Activated CD4-positive, alpha-beta T cell treated with anti-CD3 and anti-CD28 coated beads, Interleukin-2, amount 10 ng/mL, durations not matched to agents 7 days and 5 days (primary cell): ENCODE measurements around the gene MAPK12. TPM values are rescaled to one million over a fixed set of nuclear protein-coding genes. Genes with fewer than 3 reads are reported as not detected.
"Not testable (repeated sequence)": the region's sequence is repeated elsewhere in the genome, so short reads cannot be mapped to it uniquely, and the experiment has no call there.

Experiments used
- CTCF ChIA-PET: fragments of 350-600 bp; sonication (Branson Sonifier 250); formaldehyde crosslinking; loops from one replicate; lab custom pipeline; 2021; ENCODE audit warnings: antibody characterized with exemption; lab: Charles Lee
- POLR2A ChIA-PET: fragments of 350-600 bp; sonication (Branson Sonifier 250); formaldehyde crosslinking; loops from one replicate; lab custom pipeline; 2021; ENCODE audit warnings: antibody characterized with exemption; lab: Charles Lee
- DNase-seq: peaks from one replicate; pipeline ENCODE4 v3.0.0-alpha.2; 2020
- H3K27ac Mint-ChIP-seq: one replicate; pipeline ENCODE4 v1.8.0; 2021; ENCODE audit warnings: mild to moderate bottlenecking, moderate library complexity, mixed read lengths
- H3K27me3 Mint-ChIP-seq: one replicate; pipeline ENCODE4 v1.8.0; 2021; ENCODE audit warnings: mixed read lengths
- H3K36me3 Mint-ChIP-seq: one replicate; pipeline ENCODE4 v1.8.0; 2021; ENCODE audit warnings: low read depth, mixed read lengths
- H3K4me1 Mint-ChIP-seq: one replicate; pipeline ENCODE4 v1.8.0; 2021; ENCODE audit warnings: mixed read lengths
- H3K4me3 Mint-ChIP-seq: one replicate; pipeline ENCODE4 v1.8.0; 2021; ENCODE audit warnings: mild to moderate bottlenecking, moderate library complexity, mixed read lengths
- H3K9me3 Mint-ChIP-seq: one replicate; pipeline ENCODE4 v1.8.0; 2021; ENCODE audit warnings: mixed read lengths
- total RNA-seq, 2 experiments: library from RNA; stranded (reverse); gene quantifications; one replicate each; pipeline ENCODE4 v1.2.3, GENCODE V29; 2021

Gene MAPK12
- total RNA-seq, 2 experiments from 2014 or later: 2.9 TPM

- POLR2A ChIA-PET: no interaction called here
- H3K4me1 Mint-ChIP-seq: peaks cover 5% of the 10 kb centered on the region
- no peak for DNase-seq
- H3K27ac Mint-ChIP-seq: peak overlapping the region; percentile 13
- CTCF ChIA-PET: no interaction called here
- no peaks in the 10 kb centered on the region for H3K9me3 Mint-ChIP-seq
- no peaks in the 10 kb centered on the region for H3K27me3 Mint-ChIP-seq
- no peak overlapping the region for H3K4me3 Mint-ChIP-seq
- peaks cover 37% of the 10 kb centered on the region for H3K36me3 Mint-ChIP-seq
Observed at GRCh38 chr22:50213263-50213662, 48.2 kb downstream of the MAPK12 start.

GRCh38 chr22:50211147-50211546 lies 50.3 kb downstream of the MAPK12 start:
- CTCF ChIA-PET: interaction anchor here (0.7 to 1.6 kb wide), 2 partner anchors 36 to 63 kb away, joined by 5 read pairs; no protein-coding TSS in a partner anchor
- POLR2A ChIA-PET: no interaction called here
- no peak for DNase-seq
- Mint-ChIP-seq H3K4me1 (peaks cover 5% of the 10 kb centered on the region), H3K9me3 (no peaks in the 10 kb centered on the region), H3K27me3 (no peaks in the 10 kb centered on the region), H3K36me3 (peaks cover 35% of the 10 kb centered on the region), H3K27ac (peak overlapping the region; percentile 10), H3K4me3 (no peak overlapping the region)

GRCh38 chr22:50210378-50211139 lies 50.9 kb downstream of the MAPK12 start:
- CTCF ChIA-PET: interaction anchor here (1.6 kb wide), 1 partner anchor 62 kb away, joined by 5 read pairs; no protein-coding TSS in a partner anchor

GRCh38 chr22:50209893-50210292 lies 51.6 kb downstream of the MAPK12 start:
- ChIA-PET CTCF (no interaction called here), POLR2A (no interaction called here)
- Mint-ChIP-seq H3K36me3 (peaks cover 32% of the 10 kb centered on the region), H3K4me1 (peaks cover 7% of the 10 kb centered on the region), H3K27me3 (no peaks in the 10 kb centered on the region), H3K4me3 (no peak overlapping the region), H3K27ac (no peak overlapping the region), H3K9me3 (no peaks in the 10 kb centered on the region)
- DNase-seq: peak; percentile 81

More at GRCh38 chr22:50210378-50211139, 50.9 kb downstream of the MAPK12 start:
- Mint-ChIP-seq H3K27ac (no peak overlapping the region), H3K9me3 (no peaks in the 10 kb centered on the region), H3K4me3 (no peak overlapping the region), H3K4me1 (peaks cover 5% of the 10 kb centered on the region), H3K27me3 (no peaks in the 10 kb centered on the region), H3K36me3 (peaks cover 34% of the 10 kb centered on the region)
- no peak for DNase-seq
- POLR2A ChIA-PET: no interaction called here

GRCh38 chr22:50208939-50209892 lies 52.3 kb downstream of the MAPK12 start:
- H3K27ac Mint-ChIP-seq: no peak overlapping the region
- no peak for DNase-seq
- ChIA-PET POLR2A (no interaction called here), CTCF (interaction anchor here (0.5 to 1.1 kb wide), 4 partner anchors 9 to 270 kb away, joined by 3 to 4 read pairs (median 4); no protein-coding TSS in a partner anchor)
- H3K4me1 Mint-ChIP-seq: peaks cover 9% of the 10 kb centered on the region
- no peaks in the 10 kb centered on the region for H3K9me3 Mint-ChIP-seq
- H3K36me3 Mint-ChIP-seq: peaks cover 29% of the 10 kb centered on the region
- no peaks in the 10 kb centered on the region for H3K27me3 Mint-ChIP-seq
- no peak overlapping the region for H3K4me3 Mint-ChIP-seq

- H3K9me3 Mint-ChIP-seq: no peaks in the 10 kb centered on the region
- peaks cover 32% of the 10 kb centered on the region for H3K36me3 Mint-ChIP-seq
- ChIA-PET POLR2A (no interaction called here), CTCF (interaction anchor here (0.6 to 1.1 kb wide), 3 partner anchors 10 to 269 kb away, joined by 3 to 4 read pairs (median 3); no protein-coding TSS in a partner anchor)
- H3K27ac Mint-ChIP-seq: peak overlapping the region; percentile 36
- no peak for DNase-seq
- H3K27me3 Mint-ChIP-seq: no peaks in the 10 kb centered on the region
- peaks cover 13% of the 10 kb centered on the region for H3K4me1 Mint-ChIP-seq
- no peak overlapping the region for H3K4me3 Mint-ChIP-seq
Observed at GRCh38 chr22:50208430-50208938, 53.0 kb downstream of the MAPK12 start.

- peaks cover 32% of the 10 kb centered on the region for H3K36me3 Mint-ChIP-seq
- DNase-seq: no peak
- ChIA-PET POLR2A (no interaction called here), CTCF (interaction anchor here (0.6 to 1.2 kb wide), 2 partner anchors 17 to 28 kb away, joined by 3 to 6 read pairs; no protein-coding TSS in a partner anchor)
- peak overlapping the region; percentile 13 for H3K27ac Mint-ChIP-seq
- no peak overlapping the region for H3K4me3 Mint-ChIP-seq
- H3K27me3 Mint-ChIP-seq: no peaks in the 10 kb centered on the region
- peaks cover 18% of the 10 kb centered on the region for H3K4me1 Mint-ChIP-seq
- no peaks in the 10 kb centered on the region for H3K9me3 Mint-ChIP-seq
Observed at GRCh38 chr22:50207383-50208140, 53.9 kb downstream of the MAPK12 start.

- no peak for DNase-seq
- peaks cover 30% of the 10 kb centered on the region for H3K36me3 Mint-ChIP-seq
- CTCF ChIA-PET: interaction anchor here (0.6 to 1.3 kb wide), 3 partner anchors 16 to 117 kb away, joined by 3 to 7 read pairs (median 6); no protein-coding TSS in a partner anchor
- peaks cover 27% of the 10 kb centered on the region for H3K4me1 Mint-ChIP-seq
- POLR2A ChIA-PET: no interaction called here
- H3K27ac Mint-ChIP-seq: no peak overlapping the region
- H3K27me3 Mint-ChIP-seq: no peaks in the 10 kb centered on the region
- no peaks in the 10 kb centered on the region for H3K9me3 Mint-ChIP-seq
- no peak overlapping the region for H3K4me3 Mint-ChIP-seq
Observed at GRCh38 chr22:50206599-50206998, 54.9 kb downstream of the MAPK12 start.

GRCh38 chr22:50205781-50206569 lies 55.5 kb downstream of the MAPK12 start:
- POLR2A ChIA-PET: no interaction called here
- no peak for DNase-seq
- no peaks in the 10 kb centered on the region for H3K27me3 Mint-ChIP-seq
- peaks cover 26% of the 10 kb centered on the region for H3K36me3 Mint-ChIP-seq
- no peaks in the 10 kb centered on the region for H3K9me3 Mint-ChIP-seq
- no peak overlapping the region for H3K4me3 Mint-ChIP-seq
- H3K4me1 Mint-ChIP-seq: peaks cover 26% of the 10 kb centered on the region
- no peak overlapping the region for H3K27ac Mint-ChIP-seq
- CTCF ChIA-PET: interaction anchor here (0.6 to 1.3 kb wide), 4 partner anchors 16 to 117 kb away, joined by 3 to 7 read pairs (median 4); no protein-coding TSS in a partner anchor

- peaks cover 26% of the 10 kb centered on the region for H3K4me1 Mint-ChIP-seq
- H3K9me3 Mint-ChIP-seq, CTCF ChIA-PET, H3K27me3 Mint-ChIP-seq, DNase-seq, POLR2A ChIA-PET, H3K27ac Mint-ChIP-seq, H3K4me3 Mint-ChIP-seq: not testable (repeated sequence)
- peaks cover 24% of the 10 kb centered on the region for H3K36me3 Mint-ChIP-seq
Observed at GRCh38 chr22:50204998-50205397, 56.5 kb downstream of the MAPK12 start.

GRCh38 chr22:50204571-50204970 lies 56.9 kb downstream of the MAPK12 start:
- Mint-ChIP-seq H3K4me3 (no peak overlapping the region), H3K27ac (no peak overlapping the region), H3K36me3 (peaks cover 21% of the 10 kb centered on the region), H3K9me3 (no peaks in the 10 kb centered on the region), H3K4me1 (peaks cover 26% of the 10 kb centered on the region), H3K27me3 (no peaks in the 10 kb centered on the region)
- no peak for DNase-seq
- CTCF ChIA-PET: interaction anchor here (0.6 kb wide), 1 partner anchor 180 kb away, joined by 3 read pairs; no protein-coding TSS in a partner anchor
- POLR2A ChIA-PET: no interaction called here
